Mucosa of descending colon (tissue), 3 donors: Measurements from ENCODE around the gene ABI1. TPM values are rescaled to one million over a fixed set of nuclear protein-coding genes. Genes with fewer than 3 reads are reported as not detected.

ENCODE experiments used
- ATAC-seq: fragments of 200-7000 bp; cut with Tn5 transposase; one replicate; pipeline ENCODE4 v1.9.1; 2020; ENCODE audit warnings: mild to moderate bottlenecking, moderate library complexity
- DNase-seq, 3 donors: peaks; one replicate each; pipeline ENCODE4 v3.0.0-alpha.2; 2020
- H3K36me3 ChIP-seq: fragments of 200-600 bp; one replicate; pipeline ENCODE4 v1.8.0; 2021; ENCODE audit warnings: low read depth, mild to moderate bottlenecking
- H3K4me1 ChIP-seq: fragments of 200-600 bp; one replicate; pipeline ENCODE4 v1.8.0; 2021; ENCODE audit warnings: low read depth, mild to moderate bottlenecking
- H3K4me3 ChIP-seq: fragments of 200-600 bp; one replicate; pipeline ENCODE4 v1.8.0; 2021; ENCODE audit warnings: mild to moderate bottlenecking
- H3K9me3 ChIP-seq: fragments of 200-600 bp; one replicate; pipeline ENCODE4 v1.8.0; 2021; ENCODE audit warnings: mild to moderate bottlenecking
- intact Hi-C, 2 donors: fragments of 100-400 bp; cut with DNase I in 1 of 2; cut with micrococcal nuclease in 1 of 2; formaldehyde crosslinking; loops; one replicate each; pipeline versions ENCODE4 v1.11.0 to v1.11.1; 2022; cut with DNase I, micrococcal nuclease
- total RNA-seq, 3 donors: library from RNA; stranded (reverse); fragmentation: NEBNext Ultra II Directional in 2 of 3; extraction: Animal tissue kit (Norgen Biotek cat#: 25700) in 2 of 3; gene quantifications; one replicate each; pipeline versions ENCODE4 v1.2.1 to v1.2.4, GENCODE V29; 2021 to 2023
- TF ChIP-seq, protein P1 (sequence below): fragments of 200-600 bp; IDR thresholded peaks from one replicate; pipeline ENCODE4 v1.8.0; 2022; ENCODE audit warnings: antibody characterized with exemption, mild to moderate bottlenecking
- donor health status: DM: no; HTN: no; CAD: no; lungs with moderate emphysema.
- donor health status: DM: no; HTN: no; CAD: no.
- donor health status: DM: no; HTN: yes; CAD: no.

ABI1 gene
- total RNA-seq, 3 donors from 2014 or later, result 54.0 to 63.5 (median 62.4) TPM

DNA sequence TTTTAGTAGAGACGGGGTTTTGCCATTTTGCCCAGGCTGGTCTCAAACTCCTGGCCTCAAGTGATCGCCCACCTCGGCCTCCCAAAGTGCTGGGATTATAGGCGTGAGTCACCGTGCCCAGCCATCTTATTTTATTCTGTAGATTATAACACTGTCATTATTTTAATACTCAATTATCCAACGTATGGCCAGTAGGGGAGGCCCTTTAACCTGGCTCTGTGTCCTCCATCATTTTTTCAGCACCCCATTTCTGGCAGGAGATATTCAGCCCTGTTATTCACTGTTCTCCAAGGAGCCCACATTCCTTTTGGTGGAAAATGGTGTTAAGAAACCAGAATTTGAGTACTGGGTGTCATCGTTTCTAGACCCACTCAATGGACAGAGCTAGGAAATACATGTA lies 131.8 kb downstream of the ABI1 start:
- ATAC-seq (no peak), DNase-seq (no peak)
- H3K4me1 ChIP-seq, result peaks cover 4% of the 10 kb centered on the region
- intact Hi-C loops, result loop anchor here (5.0 kb wide), 2 partner anchors 148 to 153 kb away; no protein-coding TSS in a partner anchor
- H3K9me3 ChIP-seq, result no peaks in the 10 kb centered on the region
- TF ChIP-seq, protein P1, sequence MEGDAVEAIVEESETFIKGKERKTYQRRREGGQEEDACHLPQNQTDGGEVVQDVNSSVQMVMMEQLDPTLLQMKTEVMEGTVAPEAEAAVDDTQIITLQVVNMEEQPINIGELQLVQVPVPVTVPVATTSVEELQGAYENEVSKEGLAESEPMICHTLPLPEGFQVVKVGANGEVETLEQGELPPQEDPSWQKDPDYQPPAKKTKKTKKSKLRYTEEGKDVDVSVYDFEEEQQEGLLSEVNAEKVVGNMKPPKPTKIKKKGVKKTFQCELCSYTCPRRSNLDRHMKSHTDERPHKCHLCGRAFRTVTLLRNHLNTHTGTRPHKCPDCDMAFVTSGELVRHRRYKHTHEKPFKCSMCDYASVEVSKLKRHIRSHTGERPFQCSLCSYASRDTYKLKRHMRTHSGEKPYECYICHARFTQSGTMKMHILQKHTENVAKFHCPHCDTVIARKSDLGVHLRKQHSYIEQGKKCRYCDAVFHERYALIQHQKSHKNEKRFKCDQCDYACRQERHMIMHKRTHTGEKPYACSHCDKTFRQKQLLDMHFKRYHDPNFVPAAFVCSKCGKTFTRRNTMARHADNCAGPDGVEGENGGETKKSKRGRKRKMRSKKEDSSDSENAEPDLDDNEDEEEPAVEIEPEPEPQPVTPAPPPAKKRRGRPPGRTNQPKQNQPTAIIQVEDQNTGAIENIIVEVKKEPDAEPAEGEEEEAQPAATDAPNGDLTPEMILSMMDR, result no peak
- H3K36me3 ChIP-seq, result peaks cover 3% of the 10 kb centered on the region
- no peak overlapping the region for H3K4me3 ChIP-seq

DNA sequence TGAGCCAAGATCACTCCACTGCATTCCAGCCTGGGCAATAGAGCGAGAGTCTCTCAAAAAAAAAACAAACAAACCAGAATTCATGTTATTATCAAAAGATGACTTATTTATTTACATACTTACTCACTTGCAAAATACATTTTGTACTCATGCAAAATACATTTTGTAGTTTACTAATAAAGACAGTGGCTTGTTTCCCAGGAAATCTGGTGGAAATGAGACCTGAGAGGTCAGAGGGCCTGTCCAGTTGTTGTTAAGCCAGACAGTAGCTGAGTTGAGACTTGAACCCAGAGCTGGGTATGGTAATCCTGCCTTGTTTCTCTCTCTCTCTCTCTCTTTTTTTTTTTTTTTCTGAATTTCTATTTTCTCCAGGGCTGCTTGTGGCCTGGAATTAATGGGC lies 133.8 kb downstream of the ABI1 start:
- intact Hi-C loops, result loop anchor here (5.0 kb wide), 2 partner anchors 150 to 155 kb away; no protein-coding TSS in a partner anchor
- ATAC-seq, result no peak
- Histone ChIP-seq H3K4me1 (peaks cover 4% of the 10 kb centered on the region), H3K36me3 (peaks cover 3% of the 10 kb centered on the region), H3K9me3 (no peaks in the 10 kb centered on the region), H3K4me3 (no peak overlapping the region)
- TF ChIP-seq, protein P1, result no peak
- DNase-seq, result no peak

- intact Hi-C loops, result loop anchor here (5.0 kb wide), 2 partner anchors 151 to 156 kb away; no protein-coding TSS in a partner anchor
- TF ChIP-seq, protein P1, result peak; percentile 41
- DNase-seq (peak in 1 of 3 donors; percentile 60), ATAC-seq (peak; percentile 85)
- Histone ChIP-seq H3K36me3 (peaks cover 3% of the 10 kb centered on the region), H3K4me3 (no peak overlapping the region), H3K4me1 (peaks cover 4% of the 10 kb centered on the region), H3K9me3 (no peaks in the 10 kb centered on the region)
These were observed 134.7 kb downstream of the ABI1 start for GRCh38 chr10:26725837-26726727.

- H3K36me3 ChIP-seq, result peaks cover 3% of the 10 kb centered on the region
- intact Hi-C loops, result no loop called here
These were observed 137.7 kb downstream of the ABI1 start for GRCh38 chr10:26723016-26723415.

GRCh38 chr10:26721561-26721960 lies 139.2 kb downstream of the ABI1 start:
- Histone ChIP-seq H3K4me1 (peaks cover 8% of the 10 kb centered on the region), H3K4me3 (no peak overlapping the region), H3K9me3 (no peaks in the 10 kb centered on the region), H3K36me3 (no peaks in the 10 kb centered on the region)
- ATAC-seq (peak; percentile 65), DNase-seq (no peak)
- intact Hi-C loops, result no loop called here
- TF ChIP-seq, protein P1, result no peak

More at GRCh38 chr10:26723016-26723415, 137.7 kb downstream of the ABI1 start:
- no peak overlapping the region for H3K4me3 ChIP-seq
- no peaks in the 10 kb centered on the region for H3K9me3 ChIP-seq
- ATAC-seq (no peak), DNase-seq (no peak)
- H3K4me1 ChIP-seq, result peaks cover 4% of the 10 kb centered on the region
- TF ChIP-seq, protein P1, result no peak
